DOHH2 (cell line): ENCODE results near the gene CCNB1IP1.

Experiments
- H3F3A ChIP-seq: fragments of 200-600 bp; sonication (generic), shearing (Covaris generic); 2 replicates; pipeline ENCODE4 v1.6.0; 2016; ENCODE audit warnings: antibody characterized with exemption, mild to moderate bottlenecking; ENCODE audit not compliant: control insufficient read depth, insufficient read depth
- H3K27ac ChIP-seq: fragments of 200-600 bp; sonication (generic); 2 replicates; pipeline ENCODE4 v1.5.1; 2014; ENCODE audit warnings: low read depth, mild to moderate bottlenecking, low read length, moderate library complexity
- H3K27me3 ChIP-seq: fragments of 200-600 bp; sonication (generic); 2 replicates; pipeline ENCODE4 v1.6.1; 2014; ENCODE audit warnings: mild to moderate bottlenecking, low read length, mixed read lengths; ENCODE audit not compliant: control insufficient read depth
- H3K36me3 ChIP-seq: fragments of 200-600 bp; sonication (generic); 2 replicates; pipeline ENCODE4 v1.6.1; 2014; ENCODE audit warnings: mild to moderate bottlenecking, low read length, moderate library complexity, mixed read lengths; ENCODE audit not compliant: control insufficient read depth
- H3K4me1 ChIP-seq: fragments of 200-600 bp; sonication (generic); 2 replicates; pipeline ENCODE4 v1.6.1; 2014; ENCODE audit warnings: mild to moderate bottlenecking, low read length, mixed read lengths; ENCODE audit not compliant: control insufficient read depth
- H3K4me2 ChIP-seq: fragments of 200-600 bp; sonication (generic); 2 replicates; pipeline ENCODE4 v1.6.0; 2014; ENCODE audit warnings: mild to moderate bottlenecking, low read length, moderate library complexity
- H3K4me3 ChIP-seq: fragments of 200-600 bp; sonication (generic); 2 replicates; pipeline ENCODE4 v1.5.1; 2014; ENCODE audit warnings: mild to moderate bottlenecking, low read length, mixed read lengths
- H3K79me2 ChIP-seq: fragments of 200-600 bp; sonication (generic); 2 replicates; pipeline ENCODE4 v1.6.1; 2014; ENCODE audit warnings: mild to moderate bottlenecking, low read length, mixed read lengths; ENCODE audit not compliant: control insufficient read depth
- H3K9me2 ChIP-seq: fragments of 200-600 bp; sonication (generic); replicated peaks from 2 replicates; pipeline ENCODE4 v1.6.1; 2014; ENCODE audit warnings: mild to moderate bottlenecking, low read length, mixed read lengths; ENCODE audit not compliant: control insufficient read depth
- H3K9me3 ChIP-seq: fragments of 200-600 bp; sonication (generic); 2 replicates; pipeline ENCODE4 v1.6.1; 2014; ENCODE audit warnings: antibody characterized with exemption, low read length, mixed read lengths; ENCODE audit not compliant: control insufficient read depth, insufficient read depth
- H4K20me1 ChIP-seq: fragments of 200-600 bp; sonication (generic); 2 replicates; pipeline ENCODE4 v1.6.0; 2014; ENCODE audit warnings: low read depth, mild to moderate bottlenecking, antibody characterized with exemption, low read length, moderate library complexity; ENCODE audit not compliant: control insufficient read depth, insufficient read depth
- CTCF ChIP-seq: fragments of 200-600 bp; sonication (generic); IDR thresholded peaks from one replicate; pipeline ENCODE4 v1.5.1; 2014; ENCODE audit warnings: antibody characterized with exemption, mild to moderate bottlenecking, low read depth, low read length; ENCODE audit not compliant: poor library complexity, severe bottlenecking
- EZH2phosphoT487 ChIP-seq: fragments of 200-600 bp; sonication (generic); IDR thresholded peaks from 2 replicates; pipeline ENCODE4 v1.6.1; 2017; ENCODE audit warnings: borderline replicate concordance, mild to moderate bottlenecking, antibody characterized with exemption, low read length, moderate library complexity, mixed read lengths

The CCNB1IP1 gene

GRCh38 chr14:20332788-20333493 is at the start of gene CCNB1IP1:
Gene CCNB1IP1, minus strand, starts transcription at chr14:20333279. Its CDS starts 16,756 bp downstream, at chr14:20316523.
- H3K79me2 ChIP-seq = peaks cover 61% of the 10 kb centered on the region
- no peaks in the 10 kb centered on the region for H3K9me3 ChIP-seq
- H3K4me1 ChIP-seq = peaks cover 54% of the 10 kb centered on the region
- peaks cover 29% of the 10 kb centered on the region for H3F3A ChIP-seq
- H3K36me3 ChIP-seq = peaks cover 44% of the 10 kb centered on the region
- no peak for TF ChIP-seq CTCF
- TF ChIP-seq EZH2phosphoT487 = no peak
- H4K20me1 ChIP-seq = peaks cover 6% of the 10 kb centered on the region; the same call in 1 of the 2 replicates
- H3K4me2 ChIP-seq = peak within 1 kb of the TSS; percentile 98
- no peaks in the 10 kb centered on the region for H3K9me2 ChIP-seq
- H3K27ac ChIP-seq = peak within 1 kb of the TSS; percentile 83
- no peaks in the 10 kb centered on the region for H3K27me3 ChIP-seq
- H3K4me3 ChIP-seq = peak within 1 kb of the TSS; percentile 97

- H3K27me3 ChIP-seq = no peaks in the 10 kb centered on the region
- H3K4me1 ChIP-seq = no peaks in the 10 kb centered on the region
- no peak for TF ChIP-seq CTCF
- no peak for TF ChIP-seq EZH2phosphoT487
- H4K20me1 ChIP-seq = no peaks in the 10 kb centered on the region
- no peaks in the 10 kb centered on the region for H3F3A ChIP-seq
- H3K9me3 ChIP-seq = no peaks in the 10 kb centered on the region
- H3K9me2 ChIP-seq = no peaks in the 10 kb centered on the region
- no peak overlapping the region for H3K4me2 ChIP-seq
- H3K79me2 ChIP-seq = no peaks in the 10 kb centered on the region
- H3K4me3 ChIP-seq = no peak overlapping the region
- H3K36me3 ChIP-seq = peaks cover 72% of the 10 kb centered on the region
- no peak overlapping the region for H3K27ac ChIP-seq
Measured at GRCh38 chr14:20382526-20382925, 49.4 kb upstream of the CCNB1IP1 start.

- H3F3A ChIP-seq = no peaks in the 10 kb centered on the region
- H3K9me3 ChIP-seq = no peaks in the 10 kb centered on the region
- no peaks in the 10 kb centered on the region for H3K9me2 ChIP-seq
- no peak overlapping the region for H3K4me2 ChIP-seq
- H3K36me3 ChIP-seq = peaks cover 74% of the 10 kb centered on the region
- H3K27me3 ChIP-seq = no peaks in the 10 kb centered on the region
- H4K20me1 ChIP-seq = no peaks in the 10 kb centered on the region
- TF ChIP-seq CTCF = no peak
- TF ChIP-seq EZH2phosphoT487 = no peak
- no peak overlapping the region for H3K4me3 ChIP-seq
- no peaks in the 10 kb centered on the region for H3K79me2 ChIP-seq
- H3K4me1 ChIP-seq = no peaks in the 10 kb centered on the region
- H3K27ac ChIP-seq = no peak overlapping the region
Measured at GRCh38 chr14:20381341-20381740, 48.3 kb upstream of the CCNB1IP1 start.
